Measurements from ENCODE around the gene THAP4.
"Not testable (repeated sequence)": the region's sequence is repeated elsewhere in the genome, so short reads cannot be mapped to it uniquely, and the experiment has no call there.

The THAP4 gene

GRCh38 chr2:241571821-241572620, 64.9 kb downstream of the THAP4 start:
- no peak for DNase-seq (ENCODE audit: low read depth)
- no peak for TF ChIP-seq CTCF (IDR thresholded peaks at IDR 0.05; ENCODE audit: low read length, missing control alignments)
- H3K4me3 ChIP-seq (replicated peaks; ENCODE audit: low read depth, low read length): no peak overlapping the region

GRCh38 chr2:241570961-241571581, 65.9 kb downstream of the THAP4 start:
- no peak for DNase-seq (ENCODE audit: low read depth)
- no peak for TF ChIP-seq CTCF (IDR thresholded peaks at IDR 0.05; ENCODE audit: low read length, missing control alignments)
- no peak overlapping the region for H3K4me3 ChIP-seq (replicated peaks; ENCODE audit: low read depth, low read length)

- H3K4me3 ChIP-seq (replicated peaks; ENCODE audit: low read depth, low read length): no peak overlapping the region
These were observed 67.1 kb downstream of the THAP4 start for GRCh38 chr2:241569831-241570281.

GRCh38 chr2:241568726-241569125, 68.2 kb downstream of the THAP4 start:
- no peak overlapping the region for H3K4me3 ChIP-seq (replicated peaks; ENCODE audit: low read depth, low read length)
- no peak for DNase-seq (ENCODE audit: low read depth)
- no peak for TF ChIP-seq CTCF (IDR thresholded peaks at IDR 0.05; ENCODE audit: low read length, missing control alignments)

More at GRCh38 chr2:241569831-241570281, 67.1 kb downstream of the THAP4 start:
- no peak for TF ChIP-seq CTCF (IDR thresholded peaks at IDR 0.05; ENCODE audit: low read length, missing control alignments)
- no peak for DNase-seq (ENCODE audit: low read depth)

- H3K4me3 ChIP-seq (replicated peaks; ENCODE audit: low read depth, low read length): no peak overlapping the region
- TF ChIP-seq CTCF (IDR thresholded peaks at IDR 0.05; ENCODE audit: low read length, missing control alignments): no peak
- DNase-seq (ENCODE audit: low read depth): no peak
These were observed 69.2 kb downstream of the THAP4 start for GRCh38 chr2:241567776-241568175.

GRCh38 chr2:241567266-241567665, 69.7 kb downstream of the THAP4 start:
- DNase-seq (ENCODE audit: low read depth); H3K4me3 ChIP-seq (replicated peaks; ENCODE audit: low read depth, low read length): not testable (repeated sequence)

- no peak for TF ChIP-seq CTCF (IDR thresholded peaks at IDR 0.05; ENCODE audit: low read length, missing control alignments)
- DNase-seq (ENCODE audit: low read depth): no peak
- H3K4me3 ChIP-seq (replicated peaks; ENCODE audit: low read depth, low read length): no peak overlapping the region
These were observed 70.5 kb downstream of the THAP4 start for GRCh38 chr2:241566468-241566867.

- not testable (repeated sequence) for DNase-seq (ENCODE audit: low read depth); H3K4me3 ChIP-seq (replicated peaks; ENCODE audit: low read depth, low read length)
These were observed 70.9 kb downstream of the THAP4 start for GRCh38 chr2:241566021-241566420.

All from fibroblast of pulmonary artery (primary cell).